H1 (cell line): ENCODE results near the gene SPSB2. TPM values are rescaled to one million over a fixed set of nuclear protein-coding genes. Genes with fewer than 3 reads are reported as not detected.
A peak's percentile ranks its signal among the peaks of the same experiment; 100 is the strongest.

Source experiments
- CTCF ChIA-PET: fragments of 300-600 bp; sonication (Branson Sonifier 250); formaldehyde crosslinking; loops from one replicate; lab custom pipeline; 2021; ENCODE audit not compliant: partially characterized antibody; lab: Charles Lee
- POLR2A ChIA-PET: fragments of 300-600 bp; sonication (Branson Sonifier 250); formaldehyde crosslinking; loops from one replicate; lab custom pipeline; 2021; ENCODE audit warnings: inconsistent platforms; ENCODE audit not compliant: partially characterized antibody; lab: Charles Lee
- DNase-seq, 2 experiments: peaks; one replicate each; pipeline versions ENCODE4 v3.0.0 to v3.0.0-alpha.2; 2010 to 2022; ENCODE audit warnings: low spot score in 2 of 2, low read depth in 1 of 2, mixed read lengths in 1 of 2
- FAIRE-seq: peaks from 2 replicates; lab custom pipeline; 2011; peaks lifted over from hg19 to GRCh38; lab: Jason Lieb, UNC
- H2AFZ ChIP-seq: 2 replicates; pipeline ENCODE4 v1.8.1; 2012; ENCODE audit warnings: low read length, inconsistent platforms
- H2AK5ac ChIP-seq: 2 replicates; pipeline ENCODE4 v1.6.1; 2013; ENCODE audit warnings: low read depth, low read length
- H2BK120ac ChIP-seq: replicated peaks from 2 replicates; pipeline ENCODE3; 2013; ENCODE audit warnings: low read depth, low read length, inconsistent platforms
- H2BK12ac ChIP-seq: 2 replicates; pipeline ENCODE4 v1.6.1; 2013; ENCODE audit warnings: low read depth, low read length
- H2BK15ac ChIP-seq: 2 replicates; pipeline ENCODE4 v1.6.1; 2013; ENCODE audit warnings: low read length
- H2BK20ac ChIP-seq: 2 replicates; pipeline ENCODE4 v1.6.1; 2013; ENCODE audit warnings: low read length
- H2BK5ac ChIP-seq: 2 replicates; pipeline ENCODE4 v1.6.1; 2013; ENCODE audit warnings: low read depth, low read length
- H3K14ac ChIP-seq: 2 replicates; pipeline ENCODE4 v1.6.1; 2013; ENCODE audit warnings: inconsistent platforms; ENCODE audit not compliant: insufficient read length
- H3K18ac ChIP-seq: 2 replicates; pipeline ENCODE4 v1.6.1; 2013; ENCODE audit warnings: low read length; ENCODE audit errors: extremely low read depth
- H3K23ac ChIP-seq: 2 replicates; pipeline ENCODE4 v1.6.1; 2013; ENCODE audit warnings: inconsistent platforms; ENCODE audit not compliant: insufficient read length
- H3K23me2 ChIP-seq: 2 replicates; pipeline ENCODE4 v1.6.1; 2013; ENCODE audit warnings: low read depth, low read length
- H3K27ac ChIP-seq: 2 replicates; pipeline ENCODE4 v1.6.1; 2011; ENCODE audit warnings: low read depth, low read length, inconsistent platforms
- H3K27me3 ChIP-seq, 4 experiments: replicated peaks in 1 of 4; 1 replicate in 1 of 4; 2 replicates in 3 of 4; pipeline versions ENCODE4 v1.6.1 to v1.8.1; 2011 to 2013; ENCODE audit warnings: low read length in 3 of 4, mild to moderate bottlenecking in 3 of 4, inconsistent platforms in 2 of 4, mixed read lengths in 2 of 4, moderate library complexity in 1 of 4; ENCODE audit not compliant: control insufficient read depth in 3 of 4, insufficient read depth in 3 of 4; ENCODE audit errors: extremely low read depth in 1 of 4
- H3K36me3 ChIP-seq, 4 experiments: 2 replicates each; pipeline versions ENCODE4 v1.6.1 to v1.8.1; 2011 to 2013; ENCODE audit warnings: mild to moderate bottlenecking in 4 of 4, low read length in 3 of 4, moderate library complexity in 2 of 4, control low read depth in 1 of 4, inconsistent platforms in 1 of 4; ENCODE audit not compliant: insufficient read depth in 4 of 4, control insufficient read depth in 2 of 4
- H3K4ac ChIP-seq: replicated peaks from 2 replicates; pipeline ENCODE3; 2013; ENCODE audit warnings: low read length, low read depth, mixed read lengths, inconsistent platforms; ENCODE audit not compliant: insufficient read length
- H3K4me1 ChIP-seq, 4 experiments: replicated peaks in 1 of 4; 1 replicate in 1 of 4; 2 replicates in 3 of 4; pipeline versions ENCODE4 v1.6.1 to v1.8.1; 2011 to 2013; ENCODE audit warnings: low read length in 3 of 4, inconsistent platforms in 2 of 4, mixed read lengths in 1 of 4; ENCODE audit not compliant: insufficient read depth in 4 of 4, control insufficient read depth in 3 of 4
- H3K4me2 ChIP-seq, 2 experiments: 2 replicates each; pipeline versions ENCODE4 v1.6.1 to v1.8.1; 2011 to 2013; ENCODE audit warnings: low read depth in 2 of 2, low read length in 2 of 2, control low read depth in 1 of 2, inconsistent platforms in 1 of 2, mild to moderate bottlenecking in 1 of 2; ENCODE audit not compliant: insufficient read depth in 1 of 2
- H3K4me3 ChIP-seq, 4 experiments: fragments of 200-600, 300-600 bp in 1 of 4; sonication (generic), shearing (Covaris generic), sonication (Bioruptor Twin) in 1 of 4; 2 replicates each; pipeline versions ENCODE4 v1.5.1 to v1.8.1; 2011 to 2016; ENCODE audit warnings: low read length in 4 of 4, low read depth in 3 of 4, control low read depth in 2 of 4, inconsistent platforms in 2 of 4, mild to moderate bottlenecking in 2 of 4, mixed read lengths in 1 of 4, moderate library complexity in 1 of 4; ENCODE audit not compliant: insufficient read depth in 2 of 4; ENCODE audit errors: extremely low read depth in 1 of 4
- H3K56ac ChIP-seq: replicated peaks from 2 replicates; pipeline ENCODE3; 2013; ENCODE audit warnings: low read depth, mild to moderate bottlenecking, mixed read lengths, low read length, inconsistent platforms; ENCODE audit not compliant: insufficient read length
- H3K79me1 ChIP-seq: 2 replicates; pipeline ENCODE4 v1.6.1; 2013; ENCODE audit warnings: low read depth, low read length, control low read depth
- H3K79me2 ChIP-seq, 2 experiments: 2 replicates each; pipeline versions ENCODE4 v1.6.1 to v1.8.1; 2012 to 2013; ENCODE audit warnings: low read length in 2 of 2, mild to moderate bottlenecking in 2 of 2, inconsistent platforms in 1 of 2; ENCODE audit not compliant: insufficient read depth in 2 of 2, control insufficient read depth in 1 of 2
- H3K9ac ChIP-seq, 4 experiments: replicated peaks in 1 of 4; 1 replicate in 1 of 4; 2 replicates in 3 of 4; pipeline versions ENCODE4 v1.6.1 to v1.8.1; 2011 to 2013; ENCODE audit warnings: low read depth in 3 of 4, low read length in 3 of 4, control low read depth in 2 of 4, mild to moderate bottlenecking in 2 of 4, moderate library complexity in 2 of 4, inconsistent platforms in 1 of 4; ENCODE audit errors: extremely low read depth in 1 of 4
- H3K9me3 ChIP-seq, 2 experiments: 2 replicates each; pipeline versions ENCODE4 v1.6.1 to v1.8.1; 2012 to 2013; ENCODE audit warnings: mild to moderate bottlenecking in 2 of 2, moderate library complexity in 2 of 2, control low read depth in 1 of 2, inconsistent platforms in 1 of 2, low read depth in 1 of 2, low read length in 1 of 2, mixed read lengths in 1 of 2; ENCODE audit not compliant: insufficient read depth in 2 of 2
- H4K20me1 ChIP-seq, 2 experiments: replicated peaks in 1 of 2; 2 replicates each; pipeline versions ENCODE3 to v1.8.1; 2011 to 2013; ENCODE audit warnings: inconsistent platforms in 2 of 2, low read length in 2 of 2, mild to moderate bottlenecking in 1 of 2; ENCODE audit not compliant: insufficient read depth in 2 of 2, control insufficient read depth in 1 of 2
- H4K5ac ChIP-seq: 2 replicates; pipeline ENCODE4 v1.6.1; 2013; ENCODE audit warnings: low read length, low read depth, mixed read lengths, inconsistent platforms; ENCODE audit not compliant: insufficient read length
- H4K8ac ChIP-seq: 2 replicates; pipeline ENCODE4 v1.8.0; 2013; ENCODE audit warnings: mild to moderate bottlenecking, moderate library complexity, low read length, inconsistent platforms; ENCODE audit not compliant: insufficient read depth; ENCODE audit errors: extremely low read depth
- H4K91ac ChIP-seq: replicated peaks from 2 replicates; pipeline ENCODE3; 2013; ENCODE audit warnings: low read length, mixed read lengths, inconsistent platforms; ENCODE audit not compliant: insufficient read length
- RAD21 ChIP-seq, 2 experiments: IDR thresholded peaks in 1 of 2; conservative IDR thresholded peaks in 1 of 2; 2 replicates each; pipeline ENCODE4 v1.6.1; 2011; ENCODE audit warnings: low read depth in 2 of 2, low read length in 2 of 2, improper control_type of control experiment in 1 of 2, inconsistent platforms in 1 of 2, mild to moderate bottlenecking in 1 of 2, moderate library complexity in 1 of 2
- SAP30 ChIP-seq: fragments of 300-600 bp; sonication (generic); IDR thresholded peaks from 2 replicates; pipeline ENCODE4 v1.7.1; 2012; ENCODE audit warnings: low read length, moderate library complexity, mild to moderate bottlenecking, inconsistent platforms; ENCODE audit not compliant: insufficient read depth, insufficient replicate concordance
- WGBS, 2 experiments: shearing (Covaris generic) in 1 of 2; methylation state at CpG; one replicate each; pipeline versions ENCODE4 v1.1.6 to v1.1.7; 2013 to 2015; ENCODE audit warnings: low lambda C conversion rate in 2 of 2, mixed read lengths in 2 of 2, inconsistent platforms in 1 of 2, low coverage in 1 of 2, missing lambda C conversion rate in 1 of 2; ENCODE audit not compliant: insufficient replicate concordance in 2 of 2, insufficient coverage in 1 of 2, insufficient read length in 1 of 2; ENCODE audit errors: extremely low coverage in 1 of 2, missing lambda C conversion rate in 1 of 2; 5-methylcytosine and 5-hydroxymethylcytosine counted together
- polyA plus RNA-seq, 7 experiments: library from polyadenylated mRNA; depleted of rRNA in 3 of 7; stranded (reverse) in 5 of 7; unstranded in 2 of 7; fragments of >200 nt in 5 of 7; fragments of 200-250 nt in 2 of 7; gene quantifications; 1 replicate in 5 of 7; 2 replicates in 1 of 7; 4 replicates in 1 of 7; pipeline versions ENCODE4 v1.2.1 to v1.2.3, GENCODE V29; 2011 to 2013; ENCODE audit warnings: missing spikeins in 2 of 7, mixed read lengths in 2 of 7
- total RNA-seq: library from RNA; stranded (reverse); fragmentation: NEBNext Ultra II Directional; extraction: Animal tissue kit (Norgen Biotek cat#: 25700); gene quantifications from 2 replicates; pipeline ENCODE4 v1.2.1, GENCODE V29; 2021

SPSB2 gene
- total and polyA plus RNA-seq, 2 of the 8 experiments (the other 6 are each of a cell fraction or from before 2014, with no cell fraction given), result 13.0 to 23.2 TPM

GRCh38 chr12:6826734-6827436 lies 46.2 kb downstream of the SPSB2 start:
- Histone ChIP-seq H2BK15ac (no peak overlapping the region), H3K36me3 (peaks cover 4 to 14% (median 13%) of the 10 kb centered on the region in 4 experiments; a peak in 5 of 8 replicates), H3K23me2 (peaks cover 22% of the 10 kb centered on the region), H2BK5ac (peak overlapping the region; percentile 60; the same call in 1 of the 2 replicates), H3K4me3 (peak overlapping the region in 2 of 4 experiments; percentile 40 to 55; a peak in 4 of 8 replicates), H3K9me3 (no peaks in the 10 kb centered on the region), H2BK120ac (no peak overlapping the region), H3K23ac (no peak overlapping the region), H4K20me1 (peaks cover 0 to 7% of the 10 kb centered on the region in 2 experiments), H4K91ac (peak overlapping the region; percentile 69), H3K79me1 (peaks cover 4% of the 10 kb centered on the region), H3K27me3 (peaks cover 0 to 11% (median 8%) of the 10 kb centered on the region in 4 experiments; a peak in 5 of 7 replicates), H3K9ac (no peak overlapping the region), H3K4me1 (peaks cover 4 to 37% (median 25%) of the 10 kb centered on the region in 4 experiments), H2BK12ac (0 out of 2 replicates have a peak overlapping the region, but pooled peaks have one; percentile 2), H4K5ac (peak overlapping the region; percentile 4), H3K4me2 (peak overlapping the region; percentile 66 to 77), H3K56ac (no peak overlapping the region), H3K79me2 (peaks cover 0 to 9% of the 10 kb centered on the region in 2 experiments; a peak in 1 of 4 replicates), H3K18ac (peak overlapping the region; percentile 76; the same call in 1 of the 2 replicates), H4K8ac (peak overlapping the region; percentile 63; the same call in 1 of the 2 replicates), H2AFZ (no peak overlapping the region), H3K27ac (no peak overlapping the region), H2BK20ac (no peak overlapping the region; the same call in 1 of the 2 replicates), H3K14ac (no peak overlapping the region), H3K4ac (peak overlapping the region; percentile 61), H2AK5ac (peak overlapping the region; percentile 1; the same call in 1 of the 2 replicates)
- CTCF ChIA-PET, result interaction anchor here (0.5 to 23.7 kb wide), 20 partner anchors 8 to 464 kb away, joined by 3 to 532 read pairs (median 4); partner anchors contain the start of genes CD4, CDCA3, COPS7A and GNB3
- POLR2A ChIA-PET, result interaction anchor here (0.8 to 27.1 kb wide), 12 partner anchors 8 to 212 kb away, joined by 3 to 388 read pairs (median 6); partner anchors contain the start of genes CDCA3, GNB3, MLF2 and PTMS
- no peak for DNase-seq
- 0 out of 4 replicates have a peak, but pooled peaks of 1 of the 2 experiments have one; percentile 15 for TF ChIP-seq RAD21 (IDR thresholded peaks at IDR 0.05 in 1 of 2, conservative IDR thresholded peaks at IDR 0.05 in 1 of 2; ENCODE audit: low read depth in 2 of 2, low read length in 2 of 2)
- TF ChIP-seq SAP30, result no peak
- FAIRE-seq, result no peak
- 83% methylated on average over 22 of the region's 22 CpGs; no CpG with 5 or more reads in 1 of the 2 experiments for WGBS, 2 experiments
